HCT116 (cell line): ENCODE results near the gene PSMA8. TPM values are rescaled to one million over a fixed set of nuclear protein-coding genes. Genes with fewer than 3 reads are reported as not detected.

Experiments used
- ATAC-seq: fragments of 200-7000 bp; cut with Tn5 transposase; 2 replicates; pipeline ENCODE4 v1.9.1; 2020; ENCODE audit warnings: mild to moderate bottlenecking, moderate library complexity
- BruUV-seq: library from RNA; stranded (reverse); fragments of 400-500 nt; replicated peaks from 2 replicates; lab custom pipeline; 2021; lab: Mats Ljungman, UMichigan
- CTCF ChIA-PET: fragments of 300-600 bp; sonication (Branson Sonifier 250); formaldehyde crosslinking; loops from one replicate; lab custom pipeline; 2021; ENCODE audit warnings: antibody characterized with exemption; lab: Charles Lee
- POLR2A ChIA-PET: fragments of 300-600, 350-600 bp; sonication (Branson Sonifier 250); formaldehyde crosslinking; loops from one replicate; lab custom pipeline; 2021; ENCODE audit warnings: antibody characterized with exemption; lab: Charles Lee
- RAD21 ChIA-PET, 2 experiments: fragments of 300-600 bp; sonication (Branson Sonifier 250); formaldehyde crosslinking; loops; one replicate each; lab custom pipeline; 2023; ENCODE audit warnings: low total read pairs in 2 of 2; ENCODE audit not compliant: uncharacterized antibody in 2 of 2, unreplicated experiment in 2 of 2, low non-redundant PET in 1 of 2; lab: Charles Lee
- DNase-seq: peaks from one replicate; pipeline ENCODE4 v3.0.0-alpha.2; 2010; ENCODE audit warnings: low read depth, low spot score
- H2AFZ ChIP-seq: fragments of 200-600 bp; shearing (Covaris generic), sonication (generic); 2 replicates; pipeline ENCODE4 v1.6.1; 2017; ENCODE audit warnings: low read depth, mixed run types, mixed read lengths, antibody characterized with exemption, low read length; ENCODE audit not compliant: poor library complexity, severe bottlenecking
- H3K27ac ChIP-seq: 2 replicates; pipeline ENCODE4 v1.5.1; 2012; ENCODE audit warnings: low read depth, low read length
- H3K27me3 ChIP-seq: fragments of 200-600 bp; sonication (generic); 2 replicates; pipeline ENCODE4 v1.6.1; 2016; ENCODE audit warnings: mixed run types, low read length, mixed read lengths; ENCODE audit not compliant: insufficient read depth
- H3K36me3 ChIP-seq, 2 experiments: fragments of 200-500 bp in 1 of 2; fragments of 200-600 bp in 1 of 2; sonication (Bioruptor generic) in 1 of 2; sonication (generic) in 1 of 2; 2 replicates each; pipeline versions ENCODE4 v1.5.1 to v1.6.1; 2014 to 2016; ENCODE audit warnings: low read length in 2 of 2, inconsistent platforms in 1 of 2, mixed read lengths in 1 of 2, mixed run types in 1 of 2; ENCODE audit not compliant: insufficient read depth in 2 of 2, control insufficient read depth in 1 of 2
- H3K4me1 ChIP-seq, 2 experiments: fragments of 200-600 bp in 1 of 2; sonication (generic) in 1 of 2; 2 replicates each; pipeline versions ENCODE4 v1.5.1 to v1.6.1; 2012 to 2017; ENCODE audit warnings: low read length in 2 of 2, inconsistent platforms in 1 of 2, mild to moderate bottlenecking in 1 of 2, mixed read lengths in 1 of 2, mixed run types in 1 of 2, moderate library complexity in 1 of 2; ENCODE audit not compliant: insufficient read depth in 2 of 2, control insufficient read depth in 1 of 2
- H3K4me2 ChIP-seq: fragments of 200-600 bp; sonication (generic); 2 replicates; pipeline ENCODE4 v1.6.1; 2017; ENCODE audit warnings: mixed run types, low read length, mixed read lengths
- H3K4me3 ChIP-seq, 2 experiments: fragments of 200-600 bp in 1 of 2; sonication (generic) in 1 of 2; replicated peaks in 1 of 2; 2 replicates each; pipeline ENCODE4 v1.5.1; 2011 to 2016; ENCODE audit warnings: low read length in 2 of 2, control low read depth in 1 of 2, low read depth in 1 of 2, mild to moderate bottlenecking in 1 of 2, mixed read lengths in 1 of 2, mixed run types in 1 of 2
- H3K79me2 ChIP-seq: fragments of 200-600 bp; sonication (generic); 2 replicates; pipeline ENCODE4 v1.6.1; 2017; ENCODE audit warnings: mild to moderate bottlenecking, mixed run types, low read length, moderate library complexity, mixed read lengths; ENCODE audit not compliant: insufficient read depth
- H3K9ac ChIP-seq: fragments of 200-600 bp; sonication (generic); 2 replicates; pipeline ENCODE4 v1.6.1; 2016; ENCODE audit warnings: low read length, mixed read lengths
- H3K9me2 ChIP-seq: fragments of 200-600 bp; sonication (generic), shearing (Covaris generic); 2 replicates; pipeline ENCODE4 v1.6.1; 2017; ENCODE audit warnings: mixed run types, mild to moderate bottlenecking, moderate library complexity; ENCODE audit not compliant: insufficient read depth
- H3K9me3 ChIP-seq, 2 experiments: fragments of 200-500 bp in 1 of 2; fragments of 200-600 bp in 1 of 2; sonication (Bioruptor generic) in 1 of 2; sonication (generic) in 1 of 2; 2 replicates each; pipeline ENCODE4 v1.6.1; 2014 to 2017; ENCODE audit warnings: low read length in 2 of 2, mixed read lengths in 2 of 2, inconsistent platforms in 1 of 2, low read depth in 1 of 2, mild to moderate bottlenecking in 1 of 2, mixed run types in 1 of 2, moderate library complexity in 1 of 2; ENCODE audit not compliant: control insufficient read depth in 1 of 2, insufficient read depth in 1 of 2
- H4K20me1 ChIP-seq: fragments of 200-600 bp; sonication (generic), shearing (Covaris generic); 2 replicates; pipeline ENCODE4 v1.6.1; 2017; ENCODE audit warnings: mixed run types, mild to moderate bottlenecking, moderate library complexity; ENCODE audit not compliant: insufficient read depth
- CBX3 ChIP-seq: IDR thresholded peaks from 2 replicates; pipeline ENCODE4 v1.6.1; 2012; ENCODE audit warnings: low read depth
- CEBPB ChIP-seq: IDR thresholded peaks from 2 replicates; pipeline ENCODE4 v1.6.1; 2012; ENCODE audit warnings: low read depth
- EGR1 ChIP-seq: IDR thresholded peaks from 2 replicates; pipeline ENCODE4 v1.6.1; 2012; ENCODE audit warnings: low read depth
- ELF1 ChIP-seq: IDR thresholded peaks from 2 replicates; pipeline ENCODE4 v1.6.1; 2012; ENCODE audit warnings: low read depth, borderline replicate concordance
- JUND ChIP-seq: IDR thresholded peaks from 2 replicates; pipeline ENCODE4 v1.6.1; 2012
- MAX ChIP-seq: IDR thresholded peaks from 2 replicates; pipeline ENCODE4 v1.6.1; 2012
- POLR2A ChIP-seq: IDR thresholded peaks from 2 replicates; pipeline ENCODE4 v1.7.0; 2011; ENCODE audit warnings: borderline replicate concordance; ENCODE audit not compliant: insufficient read depth, insufficient read length; ENCODE audit errors: extremely low read depth
- POLR2AphosphoS5 ChIP-seq: IDR thresholded peaks from 2 replicates; pipeline ENCODE4 v1.6.1; 2011; ENCODE audit warnings: mild to moderate bottlenecking, low read depth, low read length, moderate library complexity
- SP1 ChIP-seq: IDR thresholded peaks from 2 replicates; pipeline ENCODE4 v1.6.1; 2012; ENCODE audit warnings: low read depth
- TCF7L2 ChIP-seq: IDR thresholded peaks from 2 replicates; pipeline ENCODE4 v1.7.0; 2011; ENCODE audit warnings: borderline replicate concordance, inconsistent platforms; ENCODE audit not compliant: insufficient read depth, insufficient read length; ENCODE audit errors: extremely low read depth
- YY1 ChIP-seq: IDR thresholded peaks from 2 replicates; pipeline ENCODE4 v1.6.1; 2011; ENCODE audit warnings: low read length, low read depth, moderate library complexity, mild to moderate bottlenecking; ENCODE audit not compliant: insufficient replicate concordance; ENCODE audit errors: extremely low read depth
- ZFX ChIP-seq: fragments of 450-650 bp; IDR thresholded peaks from 2 replicates; pipeline ENCODE4 v1.6.1; 2017
- intact Hi-C: fragments of 100-400 bp; cut with micrococcal nuclease; formaldehyde crosslinking; loops from 2 replicates; pipeline ENCODE4 v1.10.0; 2022
- total RNA-seq: library from RNA; stranded (reverse); gene quantifications from one replicate; pipeline ENCODE4 v1.2.1, GENCODE V29; 2021; ENCODE audit not compliant: unreplicated experiment

PSMA8 gene
- total RNA-seq, 1 experiment from 2014 or later = not detected

- H3K9ac ChIP-seq = peak within 1 kb of the TSS; percentile 81
- ChIA-PET CTCF (no interaction called here), POLR2A (no interaction called here)
- peak within 1 kb of the TSS; percentile 68 to 71 for H3K4me3 ChIP-seq
- intact Hi-C loops = loop anchor here (5.0 kb wide), 1 partner anchor 137 kb away; the partner anchor contains the start of gene TAF4B
- no peaks in the 10 kb centered on the region for H3K27me3 ChIP-seq
- no peaks in the 10 kb centered on the region for H3K9me2 ChIP-seq
- peaks cover 12% of the 10 kb centered on the region in 2 experiments for H3K36me3 ChIP-seq
- BruUV-seq = no TSS peak
- peak within 1 kb of the TSS; percentile 96 for H3K27ac ChIP-seq
- peaks cover 10 to 18% of the 10 kb centered on the region in 2 experiments; a peak in 3 of 4 replicates for H3K4me1 ChIP-seq
- H3K4me2 ChIP-seq = peak within 1 kb of the TSS; percentile 82
- no peaks in the 10 kb centered on the region for H3K9me3 ChIP-seq
- peak; percentile 87 for ATAC-seq
- H4K20me1 ChIP-seq = no peaks in the 10 kb centered on the region
- peak; percentile 88 for DNase-seq
- peaks cover 48% of the 10 kb centered on the region for H3K79me2 ChIP-seq
- no peak for TF ChIP-seq SP1
- TF ChIP-seq ZFX = peak; percentile 95
- TF ChIP-seq POLR2AphosphoS5 = peak; percentile 85
- TF ChIP-seq CEBPB = no peak
- 0 out of 2 replicates have a peak, but pooled peaks have one; percentile 32 for TF ChIP-seq EGR1
- TF ChIP-seq POLR2A = peak; percentile 29
- TF ChIP-seq CBX3 = peak; percentile 20; the same call in 1 of the 2 replicates
- peak; percentile 82 for TF ChIP-seq MAX
- TF ChIP-seq JUND = peak; percentile 62; the same call in 1 of the 2 replicates
- TF ChIP-seq ELF1 = peak; percentile 53
- TF ChIP-seq YY1 = no peak
- TF ChIP-seq TCF7L2 = no peak
- TF ChIP-seq, all 23 proteins: peak for 8
- RAD21 ChIA-PET = no interaction called here
- H2AFZ ChIP-seq = peak within 1 kb of the TSS; percentile 70
Measured at GRCh38 chr18:26090130-26091046, 43.3 kb upstream of the PSMA8 start, which contains the start of gene SS18. SS18 (minus strand) TSS chr18:26090613; CDS start chr18:26090569, 44 bp downstream.
